ENCODE data around the gene TECPR2. TPM values are rescaled to one million over a fixed set of nuclear protein-coding genes. Genes with fewer than 3 reads are reported as not detected.

Gene TECPR2
- total and polyA plus RNA-seq, 10 of the 15 experiments (the other 5 are each of a cell fraction or from before 2014, with no cell fraction given): 0.15 to 10.0 (median 3.0) TPM

- no peak overlapping the region for H3K4me3 ChIP-seq
- FAIRE-seq (no peak), ATAC-seq (no peak), DNase-seq (ENCODE audit: low read depth, low spot score) (no peak)
- intact Hi-C loops (cut with micrococcal nuclease; ENCODE audit: unreplicated experiment) (no loop called here), in situ Hi-C loops (cut with MboI) (no loop called here)
- BruUV-seq (replicated peaks): no TSS peak
- no peak overlapping the region for H3K4me2 ChIP-seq (ENCODE audit: control insufficient read depth, insufficient read depth)
- POLR2A ChIA-PET: interaction anchor here (0.6 kb wide), 1 partner anchor 124 kb away, joined by 3 read pairs; no protein-coding TSS in a partner anchor
- no peaks in the 10 kb centered on the region for H3K27me3 ChIP-seq (replicated peaks in 1 of 2; ENCODE audit: control insufficient read depth in 2 of 2, insufficient read depth in 2 of 2, low read length in 1 of 2)
- SMC1A ChIA-PET (ENCODE audit: uncharacterized antibody, unreplicated experiment): no interaction called here
- peaks cover 6 to 8% of the 10 kb centered on the region in 2 experiments for H3K36me3 ChIP-seq (ENCODE audit: control insufficient read depth in 2 of 2, insufficient read depth in 2 of 2, low read length in 1 of 2)
- H2AFZ ChIP-seq (ENCODE audit: control insufficient read depth, low read depth, low read length): no peak overlapping the region
- H3K79me2 ChIP-seq (ENCODE audit: control insufficient read depth, insufficient read depth, low read length): no peaks in the 10 kb centered on the region
- H3K27ac ChIP-seq (ENCODE audit: control insufficient read depth, insufficient read depth): no peak overlapping the region
- no peak overlapping the region for H3K9ac ChIP-seq (ENCODE audit: control insufficient read depth, insufficient read depth, low read length)
- H3K4me1 ChIP-seq (ENCODE audit: control insufficient read depth, insufficient read depth, low read length): no peaks in the 10 kb centered on the region; the same call in 1 of the 2 replicates
- RAD21 ChIA-PET (ENCODE audit: unreplicated experiment): no interaction called here
- no peaks in the 10 kb centered on the region for H3K9me3 ChIP-seq (replicated peaks; ENCODE audit: control insufficient read depth, insufficient read depth, low read length)
- 98% methylated on average over 10 of the region's 10 CpGs for WGBS (ENCODE audit: insufficient coverage, insufficient replicate concordance, low lambda C conversion rate, missing lambda C conversion rate)
- CTCF ChIA-PET: interaction anchor here (1.2 kb wide), 1 partner anchor 14 kb away, joined by 3 read pairs; no protein-coding TSS in a partner anchor
- H4K20me1 ChIP-seq (ENCODE audit: control insufficient read depth, insufficient read depth): no peaks in the 10 kb centered on the region
- TF ChIP-seq CHD2 (IDR thresholded peaks at IDR 0.05; ENCODE audit: borderline replicate concordance, low read depth, low read length) (no peak), POLR2AphosphoS2 (IDR thresholded peaks at IDR 0.05; ENCODE audit: low read depth, low read length) (no peak), RCOR1 (conservative IDR thresholded peaks at IDR 0.05; ENCODE audit: low read depth, low read length) (no peak), NKRF (conservative IDR thresholded peaks at IDR 0.05) (no peak), SIX5 (IDR thresholded peaks at IDR 0.05; ENCODE audit: low read depth, low read length, severe bottlenecking) (no peak), RELA (IDR thresholded peaks at IDR 0.05; ENCODE audit: borderline replicate concordance, partially characterized antibody) (no peak), CTCF (IDR thresholded peaks at IDR 0.05 in 2 of 3, conservative IDR thresholded peaks at IDR 0.05 in 1 of 3; ENCODE audit: control insufficient read depth in 2 of 3, extremely low read depth in 1 of 3, insufficient read depth in 1 of 3, low read depth in 3 of 3, low read length in 3 of 3) (no peak), ZNF207 (IDR thresholded peaks at IDR 0.05; ENCODE audit: borderline replicate concordance) (no peak), SREBF1 (IDR thresholded peaks at IDR 0.05; ENCODE audit: low read length) (no peak), JUNB (IDR thresholded peaks at IDR 0.05) (no peak), IRF3 (IDR thresholded peaks at IDR 0.05) (no peak), ZBTB33 (IDR thresholded peaks at IDR 0.05) (no peak), ZNF592 (IDR thresholded peaks at IDR 0.05) (no peak)
Measured at GRCh38 chr14:102351023-102351422, 11.7 kb upstream of the TECPR2 start.

Data from GM12878 (cell line).